Panc1 (cell line): ENCODE measurements around the gene SCN8A. TPM values are rescaled to one million over a fixed set of nuclear protein-coding genes. Genes with fewer than 3 reads are reported as not detected.

Source experiments
- ATAC-seq: fragments of 200-7000 bp; cut with Tn5 transposase; 2 replicates; pipeline ENCODE4 v1.9.1; 2020; ENCODE audit warnings: mild to moderate bottlenecking, moderate library complexity
- BruUV-seq: library from RNA; stranded (reverse); fragments of 400-500 nt; replicated peaks from 2 replicates; lab custom pipeline; 2021; lab: Mats Ljungman, UMichigan
- CTCF ChIA-PET: fragments of 300-600 bp; sonication (Branson Sonifier 250); formaldehyde crosslinking; loops from one replicate; lab custom pipeline; 2022; ENCODE audit warnings: antibody characterized with exemption; lab: Charles Lee
- POLR2A ChIA-PET: fragments of 300-600 bp; sonication (Branson Sonifier 250); formaldehyde crosslinking; loops from one replicate; lab custom pipeline; 2022; ENCODE audit warnings: antibody characterized with exemption; lab: Charles Lee
- DNase-seq: peaks from one replicate; pipeline ENCODE4 v3.0.0-alpha.2; 2010; ENCODE audit warnings: low read depth, low spot score
- H3K27ac ChIP-seq: 2 replicates; pipeline ENCODE4 v1.5.1; 2011; ENCODE audit warnings: mild to moderate bottlenecking, low read length, inconsistent platforms
- H3K27me3 ChIP-seq: fragments of 200-500 bp; sonication (Bioruptor generic); 2 replicates; pipeline ENCODE4 v1.6.0; 2014; ENCODE audit warnings: low read length, inconsistent platforms; ENCODE audit not compliant: control insufficient read depth, insufficient read depth
- H3K36me3 ChIP-seq: fragments of 200-500 bp; sonication (Bioruptor generic); 2 replicates; pipeline ENCODE4 v1.5.1; 2014; ENCODE audit warnings: inconsistent platforms, mild to moderate bottlenecking, low read length, moderate library complexity; ENCODE audit not compliant: control insufficient read depth, insufficient read depth
- H3K4me1 ChIP-seq: 2 replicates; pipeline ENCODE4 v1.5.1; 2011; ENCODE audit warnings: inconsistent platforms, mild to moderate bottlenecking, low read length, moderate library complexity; ENCODE audit not compliant: control insufficient read depth, insufficient read depth
- H3K4me3 ChIP-seq, 2 experiments: 2 replicates each; pipeline ENCODE4 v1.5.1; 2011 to 2012; ENCODE audit warnings: low read depth in 2 of 2, low read length in 2 of 2, mild to moderate bottlenecking in 2 of 2, inconsistent platforms in 1 of 2, moderate library complexity in 1 of 2
- H3K9me3 ChIP-seq: fragments of 200-500 bp; sonication (Bioruptor generic); 2 replicates; pipeline ENCODE4 v1.5.1; 2014; ENCODE audit warnings: low read depth, mild to moderate bottlenecking, inconsistent platforms, low read length, moderate library complexity; ENCODE audit not compliant: control insufficient read depth, insufficient read depth
- CTCF ChIP-seq: fragments of 450-650 bp; IDR thresholded peaks from 2 replicates; pipeline ENCODE4 v1.5.1; 2017; ENCODE audit warnings: mild to moderate bottlenecking
- POLR2AphosphoS5 ChIP-seq: IDR thresholded peaks from 2 replicates; pipeline ENCODE4 v1.6.1; 2012; ENCODE audit warnings: mild to moderate bottlenecking, low read depth, low read length, moderate library complexity
- REST ChIP-seq, 2 experiments: IDR thresholded peaks; 2 replicates each; pipeline ENCODE4 v1.6.1; 2011 to 2012; ENCODE audit warnings: low read depth in 2 of 2, control low read depth in 1 of 2, low read length in 1 of 2, mild to moderate bottlenecking in 1 of 2, moderate library complexity in 1 of 2; ENCODE audit not compliant: insufficient read depth in 1 of 2
- SIN3A ChIP-seq: IDR thresholded peaks from 2 replicates; pipeline ENCODE4 v1.6.1; 2012; ENCODE audit warnings: low read depth, mild to moderate bottlenecking, low read length, moderate library complexity, borderline replicate concordance; ENCODE audit not compliant: insufficient read depth
- TCF7L2 ChIP-seq: IDR thresholded peaks from 2 replicates; pipeline ENCODE4 v1.6.1; 2011; ENCODE audit warnings: mild to moderate bottlenecking, low read depth, low read length, inconsistent platforms
- in situ Hi-C: cut with HindIII; loops from 2 replicates; pipeline ENCODE4 v1.10.0; 2016; ENCODE audit warnings: low sequenced_read_pairs, low pct_unique_long_range_greater_than_20kb
- intact Hi-C: fragments of 100-400 bp; cut with micrococcal nuclease; formaldehyde crosslinking; loops from one replicate; pipeline ENCODE4 v1.10.0; 2022; ENCODE audit not compliant: unreplicated experiment
- total RNA-seq: library from RNA; stranded (reverse); gene quantifications from one replicate; pipeline ENCODE4 v1.2.1, GENCODE V29; 2021; ENCODE audit not compliant: unreplicated experiment

The SCN8A gene
- total RNA-seq, 1 experiment from 2014 or later: 8.6 TPM

- in situ Hi-C loops: no loop called here
- Histone ChIP-seq H3K27ac (no peak overlapping the region; the same call in 1 of the 2 replicates), H3K27me3 (no peaks in the 10 kb centered on the region), H3K36me3 (no peaks in the 10 kb centered on the region), H3K4me3 (peak overlapping the region in 1 of 2 experiments; percentile 53; a peak in 2 of 4 replicates), H3K9me3 (no peaks in the 10 kb centered on the region), H3K4me1 (no peaks in the 10 kb centered on the region)
- POLR2A ChIA-PET: interaction anchor here (0.5 to 0.6 kb wide), 2 partner anchors 169 to 751 kb away, joined by 3 to 11 read pairs; no protein-coding TSS in a partner anchor
- intact Hi-C loops: loop anchor here (10.0 kb wide), 1 partner anchor 287 kb away; no protein-coding TSS in a partner anchor
- ATAC-seq (no peak), DNase-seq (no peak)
- CTCF ChIA-PET: no interaction called here
- TF ChIP-seq TCF7L2: no peak
- TF ChIP-seq POLR2AphosphoS5: no peak
- no peak for TF ChIP-seq CTCF
- TF ChIP-seq REST (IDR thresholded peaks at IDR 0.05; ENCODE audit: insufficient read depth in 1 of 2, low read depth in 2 of 2, low read length in 1 of 2): no peak
- no peak for TF ChIP-seq SIN3A
- no TSS peak for BruUV-seq
These were observed 230.6 kb downstream of the SCN8A start for GRCh38 chr12:51821440-51822260.

- no peaks in the 10 kb centered on the region for H3K4me1 ChIP-seq
- H3K27ac ChIP-seq: no peak overlapping the region
- no peaks in the 10 kb centered on the region for H3K36me3 ChIP-seq
- H3K9me3 ChIP-seq: no peaks in the 10 kb centered on the region
- no TSS peak for BruUV-seq
- DNase-seq: no peak
- no peak for ATAC-seq
- POLR2A ChIA-PET: no interaction called here
- CTCF ChIA-PET: no interaction called here
- in situ Hi-C loops (no loop called here), intact Hi-C loops (loop anchor here (10.0 kb wide), 1 partner anchor 287 kb away; no protein-coding TSS in a partner anchor)
- H3K4me3 ChIP-seq: no peak overlapping the region
- TF ChIP-seq POLR2AphosphoS5 (no peak), REST (IDR thresholded peaks at IDR 0.05; ENCODE audit: insufficient read depth in 1 of 2, low read depth in 2 of 2, low read length in 1 of 2) (no peak)
- H3K27me3 ChIP-seq: no peaks in the 10 kb centered on the region
These were observed 231.2 kb downstream of the SCN8A start for GRCh38 chr12:51822261-51822616.
